Gastrocnemius medialis (tissue), 4 donors: ENCODE results near the gene FLII. TPM values are rescaled to one million over a fixed set of nuclear protein-coding genes. Genes with fewer than 3 reads are reported as not detected.
A peak's percentile ranks its signal among the peaks of the same experiment; 100 is the strongest.

Experiments
- ATAC-seq, 2 donors: fragments of 150-250 bp; one replicate each; pipeline ENCODE4 v1.9.1; 2016
- DNase-seq, 2 donors: peaks; one replicate each; pipeline ENCODE4 v3.0.0-alpha.2; 2019
- H3K27ac ChIP-seq, 4 donors: fragments of 200-600 bp; sonication (generic); 1 replicate in 1 of 4; 2 replicates in 3 of 4; pipeline ENCODE4 v1.5.1; 2016 to 2018; ENCODE audit warnings: mild to moderate bottlenecking in 2 of 4, moderate library complexity in 1 of 4
- H3K27me3 ChIP-seq, 3 donors: fragments of 200-600 bp; sonication (generic) in 2 of 3; 1 replicate in 1 of 3; 2 replicates in 2 of 3; pipeline versions ENCODE4 v1.5.1 to v1.6.0; 2016 to 2019; ENCODE audit warnings: mild to moderate bottlenecking in 1 of 3, moderate library complexity in 1 of 3
- H3K36me3 ChIP-seq, 2 donors: fragments of 200-600 bp; sonication (generic) in 1 of 2; one replicate each; pipeline ENCODE4 v1.5.1; 2017 to 2018
- H3K4me1 ChIP-seq, 2 donors: fragments of 200-600 bp; sonication (generic) in 1 of 2; one replicate each; pipeline ENCODE4 v1.5.1; 2016 to 2017; ENCODE audit warnings: mild to moderate bottlenecking in 2 of 2
- H3K4me3 ChIP-seq, 4 donors: fragments of 200-600 bp; sonication (generic) in 3 of 4; 1 replicate in 1 of 4; 2 replicates in 3 of 4; pipeline ENCODE4 v1.5.1; 2016 to 2019; ENCODE audit warnings: mild to moderate bottlenecking in 2 of 4
- H3K9me3 ChIP-seq, 3 donors: fragments of 200-600 bp; sonication (generic) in 2 of 3; 1 replicate in 1 of 3; 2 replicates in 2 of 3; pipeline ENCODE4 v1.5.1; 2016 to 2019
- POLR2A ChIP-seq, 2 donors: fragments of 450-650 bp; IDR thresholded peaks; one replicate each; pipeline ENCODE4 v1.6.1; 2017; ENCODE audit warnings: antibody characterized with exemption in 2 of 2, mild to moderate bottlenecking in 2 of 2, moderate library complexity in 2 of 2
- in situ Hi-C, 4 donors: fragments of 200-750 bp; cut with MboI; loops; one replicate each; pipeline versions ENCODE4 v1.15.0 to v1.8.0; 2017; ENCODE audit warnings: low sequenced_read_pairs in 4 of 4
- intact Hi-C: fragments of 100-400 bp; cut with DNase I; formaldehyde crosslinking; loops from one replicate; pipeline ENCODE4 v1.15.1; 2023; ENCODE audit warnings: low total_unique reads
- total RNA-seq, 4 donors: library from RNA; depleted of rRNA; stranded (reverse); fragments of >200 nt; gene quantifications; one replicate each; pipeline versions ENCODE4 v1.1.0 to v1.2.3, GENCODE V29; 2016
- TF ChIP-seq, protein P1 (sequence below), 5 experiments: fragments of 450-650 bp in 3 of 5; fragments of 200-600 bp in 2 of 5; sonication (generic) in 2 of 5; IDR thresholded peaks in 4 of 5; conservative IDR thresholded peaks in 1 of 5; 1 replicate in 4 of 5; 2 replicates in 1 of 5; pipeline ENCODE4 v1.5.1; 2016 to 2019; ENCODE audit warnings: antibody characterized with exemption in 5 of 5, mild to moderate bottlenecking in 3 of 5, moderate library complexity in 3 of 5

Gene FLII
- total RNA-seq, 4 donors from 2014 or later: 600 to 752 (median 681) TPM

DNA sequence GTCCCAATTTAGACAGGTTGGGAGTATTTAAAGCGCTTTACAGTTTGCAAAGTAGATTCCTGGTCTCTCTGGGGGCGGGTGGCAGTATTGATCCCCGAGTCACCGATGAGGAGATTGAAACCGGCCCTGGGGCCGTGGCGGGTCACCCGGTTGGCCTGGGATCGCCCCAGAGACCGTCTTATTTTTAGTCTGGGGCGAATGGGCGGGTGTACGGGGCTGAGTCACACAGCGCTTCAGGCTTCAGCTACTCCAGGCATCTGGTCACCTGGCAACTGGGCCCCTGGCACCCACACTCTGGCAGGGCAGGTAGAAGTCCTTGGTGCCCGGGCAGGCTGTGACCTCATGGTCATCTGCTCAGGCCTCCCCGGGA is 2.6 kb upstream of the FLII start:
- ATAC-seq (peak; percentile 56 to 64), DNase-seq (peak; percentile 97 to 99)
- H3K4me3 ChIP-seq: peak overlapping the region; percentile 90 to 94 (median 90)
- no peaks in the 10 kb centered on the region for H3K27me3 ChIP-seq
- no peaks in the 10 kb centered on the region for H3K9me3 ChIP-seq
- no peak for TF ChIP-seq POLR2A (IDR thresholded peaks at IDR 0.05)
- TF ChIP-seq, protein P1, sequence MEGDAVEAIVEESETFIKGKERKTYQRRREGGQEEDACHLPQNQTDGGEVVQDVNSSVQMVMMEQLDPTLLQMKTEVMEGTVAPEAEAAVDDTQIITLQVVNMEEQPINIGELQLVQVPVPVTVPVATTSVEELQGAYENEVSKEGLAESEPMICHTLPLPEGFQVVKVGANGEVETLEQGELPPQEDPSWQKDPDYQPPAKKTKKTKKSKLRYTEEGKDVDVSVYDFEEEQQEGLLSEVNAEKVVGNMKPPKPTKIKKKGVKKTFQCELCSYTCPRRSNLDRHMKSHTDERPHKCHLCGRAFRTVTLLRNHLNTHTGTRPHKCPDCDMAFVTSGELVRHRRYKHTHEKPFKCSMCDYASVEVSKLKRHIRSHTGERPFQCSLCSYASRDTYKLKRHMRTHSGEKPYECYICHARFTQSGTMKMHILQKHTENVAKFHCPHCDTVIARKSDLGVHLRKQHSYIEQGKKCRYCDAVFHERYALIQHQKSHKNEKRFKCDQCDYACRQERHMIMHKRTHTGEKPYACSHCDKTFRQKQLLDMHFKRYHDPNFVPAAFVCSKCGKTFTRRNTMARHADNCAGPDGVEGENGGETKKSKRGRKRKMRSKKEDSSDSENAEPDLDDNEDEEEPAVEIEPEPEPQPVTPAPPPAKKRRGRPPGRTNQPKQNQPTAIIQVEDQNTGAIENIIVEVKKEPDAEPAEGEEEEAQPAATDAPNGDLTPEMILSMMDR (IDR thresholded peaks at IDR 0.05 in 4 of 5, conservative IDR thresholded peaks at IDR 0.05 in 1 of 5): no peak
- H3K36me3 ChIP-seq: peaks cover 0 to 40% of the 10 kb centered on the region in 2 donors
- in situ Hi-C loops (loop anchor here in 1 of 4 donors (10.0 kb wide), 1 partner anchor 54 kb away; the partner anchor contains the start of genes SMCR8 and TOP3A), intact Hi-C loops (loop anchor here (1.0 to 2.0 kb wide), 3 partner anchors 36 to 78 kb away; partner anchors contain the start of genes ALKBH5, LLGL1, SMCR8 and TOP3A)
- H3K4me1 ChIP-seq: peaks cover 53 to 56% of the 10 kb centered on the region in 2 donors
- peak overlapping the region; percentile 98 to 100 (median 99) for H3K27ac ChIP-seq

DNA sequence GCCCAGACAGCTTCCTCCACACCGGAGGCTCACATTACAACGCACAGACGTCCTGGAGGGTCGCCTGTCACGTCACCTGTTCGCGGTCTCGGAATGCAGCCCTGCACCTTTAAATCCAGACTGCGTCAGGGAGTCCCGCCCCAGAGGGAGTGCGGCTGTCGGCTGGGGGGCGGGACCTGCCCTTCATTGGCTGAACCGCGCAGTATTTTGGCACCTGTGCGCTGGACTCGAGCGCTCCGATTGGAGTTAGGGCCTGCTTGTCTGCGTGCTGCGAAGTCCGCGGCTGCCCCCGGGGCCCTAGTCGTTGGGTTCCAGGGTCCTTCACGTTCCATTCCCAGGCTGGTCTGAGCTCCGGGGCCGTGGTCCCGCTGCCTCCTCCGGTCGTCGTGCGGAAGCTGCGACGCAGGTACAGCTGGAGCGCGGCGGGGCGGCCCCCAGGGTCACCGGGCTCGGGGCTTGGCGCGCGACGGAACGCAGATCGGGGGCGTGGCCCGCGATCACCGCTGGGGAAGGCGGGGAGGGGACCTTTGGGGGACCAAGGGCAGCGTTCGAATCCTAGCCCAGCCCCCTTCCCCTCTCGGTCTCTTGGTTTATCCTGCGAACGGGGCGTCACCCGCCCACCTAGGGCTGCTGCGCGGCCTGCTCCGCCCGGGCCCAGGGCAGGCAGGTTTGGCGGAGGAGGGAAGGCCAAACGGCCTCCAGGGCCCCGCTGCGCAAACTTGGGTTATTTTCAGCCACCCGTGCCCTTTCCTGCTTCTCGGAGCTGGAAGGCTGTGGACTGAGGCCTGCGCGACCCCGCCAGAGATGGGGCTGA is 2.0 kb upstream of the FLII start, which contains the start of gene MIEF2:
MIEF2 (plus strand) TSS at position 331 of the 814 bp plus-strand sequence. CDS start 2,059 bp downstream, outside the sequence.
- in situ Hi-C loops: loop anchor here in 1 of 4 donors (10.0 kb wide), 1 partner anchor 54 kb away; the partner anchor contains the start of genes SMCR8 and TOP3A
- intact Hi-C loops: loop anchor here (1.0 to 2.0 kb wide), 3 partner anchors 36 to 77 kb away; partner anchors contain the start of genes ALKBH5, LLGL1, SMCR8 and TOP3A
- H3K4me3 ChIP-seq: peak within 1 kb of the TSS; percentile 90 to 94 (median 90)
- peak; percentile 96 to 97 for DNase-seq
- H3K9me3 ChIP-seq: no peaks in the 10 kb centered on the region
- peaks cover 0 to 40% of the 10 kb centered on the region in 2 donors for H3K36me3 ChIP-seq
- peak; percentile 66 to 75 for ATAC-seq
- peak within 1 kb of the TSS; percentile 98 to 100 (median 99) for H3K27ac ChIP-seq
- peaks cover 58 to 61% of the 10 kb centered on the region in 2 donors for H3K4me1 ChIP-seq
- TF ChIP-seq, protein P1 (IDR thresholded peaks at IDR 0.05 in 4 of 5, conservative IDR thresholded peaks at IDR 0.05 in 1 of 5): peak in 1 of 5 experiments; percentile 9
- TF ChIP-seq POLR2A (IDR thresholded peaks at IDR 0.05): peak; percentile 78 to 79
- no peaks in the 10 kb centered on the region for H3K27me3 ChIP-seq

DNA sequence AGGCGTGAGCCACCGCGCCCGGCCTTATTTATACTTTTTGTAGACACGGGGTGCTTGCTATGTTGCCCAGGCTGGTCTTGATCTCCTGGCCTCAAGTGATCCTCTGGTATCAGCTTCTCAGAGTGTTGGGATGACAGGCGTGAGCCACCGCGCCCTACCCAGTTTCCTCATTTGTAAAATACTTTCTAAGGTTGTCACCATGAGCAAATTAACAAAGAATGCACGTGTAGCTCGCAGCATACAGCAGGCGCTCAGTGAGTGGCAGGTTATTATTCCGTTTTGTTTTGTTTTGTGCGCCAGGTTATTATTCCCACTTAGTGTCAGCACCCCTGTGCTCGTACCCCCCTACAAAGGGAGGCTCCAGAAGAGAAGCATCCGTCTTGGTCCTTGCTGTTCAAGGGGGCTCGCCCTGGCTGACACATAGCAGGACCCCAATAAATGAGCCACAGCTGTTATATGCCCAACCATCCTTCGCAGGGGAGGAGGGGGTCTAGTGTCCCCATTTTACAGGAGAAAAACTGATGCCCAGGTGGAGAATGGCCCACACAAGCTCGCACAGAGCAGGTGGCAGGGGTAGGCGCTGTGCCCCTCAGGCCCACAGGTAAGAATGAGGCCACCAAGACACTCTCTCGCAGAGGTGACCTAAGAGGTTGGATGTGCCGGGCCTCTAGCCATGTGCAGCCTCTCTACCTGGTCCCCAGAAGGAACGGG is 1.2 kb upstream of the FLII start:
- TF ChIP-seq POLR2A (IDR thresholded peaks at IDR 0.05): no peak
- TF ChIP-seq, protein P1 (IDR thresholded peaks at IDR 0.05 in 4 of 5, conservative IDR thresholded peaks at IDR 0.05 in 1 of 5): no peak
- DNase-seq (no peak), ATAC-seq (peak in 1 of 2 donors; percentile 1)
- Histone ChIP-seq H3K4me3 (peak overlapping the region; percentile 90 to 94 (median 90)), H3K27me3 (no peaks in the 10 kb centered on the region), H3K9me3 (no peaks in the 10 kb centered on the region), H3K4me1 (peaks cover 62% of the 10 kb centered on the region in 2 donors), H3K27ac (peak overlapping the region; percentile 98 to 100 (median 99)), H3K36me3 (peaks cover 0 to 40% of the 10 kb centered on the region in 2 donors)
- in situ Hi-C loops (loop anchor here in 1 of 4 donors (10.0 kb wide), 1 partner anchor 55 kb away; the partner anchor contains the start of genes SMCR8 and TOP3A), intact Hi-C loops (loop anchor here (2.0 kb wide), 2 partner anchors 35 to 55 kb away; partner anchors contain the start of genes LLGL1, SMCR8 and TOP3A)

DNA sequence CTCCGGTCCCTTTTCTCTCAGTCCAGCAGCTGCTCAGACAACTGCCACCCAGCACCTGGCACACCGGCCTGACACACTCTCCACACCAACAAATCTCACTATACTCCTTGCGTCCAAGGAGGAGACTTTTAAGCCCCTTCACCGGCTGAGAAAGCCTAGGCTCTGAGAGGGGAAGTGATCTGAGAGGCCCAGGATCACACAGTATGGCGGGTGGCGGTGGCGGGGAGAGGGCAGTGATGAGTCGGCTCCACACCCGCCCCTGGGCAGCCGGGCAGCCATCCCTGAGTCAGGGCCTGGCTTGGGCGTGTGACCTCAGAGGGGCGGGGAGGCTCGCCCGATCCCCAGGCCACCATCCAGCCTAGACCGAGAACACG is 569 bp downstream of the FLII start:
- Histone ChIP-seq H3K27ac (peak overlapping the region; percentile 98 to 100 (median 99)), H3K36me3 (peaks cover 0 to 40% of the 10 kb centered on the region in 2 donors), H3K9me3 (no peaks in the 10 kb centered on the region), H3K4me3 (peak overlapping the region; percentile 92 to 98 (median 94)), H3K4me1 (peaks cover 54 to 55% of the 10 kb centered on the region in 2 donors), H3K27me3 (no peaks in the 10 kb centered on the region)
- in situ Hi-C loops: no loop called here
- ATAC-seq (peak; percentile 40 to 45), DNase-seq (peak; percentile 82 to 88)
- intact Hi-C loops: no loop called here
- no peak for TF ChIP-seq POLR2A (IDR thresholded peaks at IDR 0.05)
